ENCODE results near the gene NEURL4.

Gene NEURL4

GRCh38 chr17:7321466-7321865 lies 7.7 kb downstream of the NEURL4 start:
- DNase-seq, result no peak

GRCh38 chr17:7318121-7318860 lies 10.8 kb downstream of the NEURL4 start:
- DNase-seq, result no peak

GRCh38 chr17:7317161-7317803 lies 11.9 kb downstream of the NEURL4 start:
- no peak for DNase-seq

- DNase-seq, result peak in 1 of 2 experiments; percentile 23
These were observed 13.4 kb downstream of the NEURL4 start for GRCh38 chr17:7315570-7316235.

DNA sequence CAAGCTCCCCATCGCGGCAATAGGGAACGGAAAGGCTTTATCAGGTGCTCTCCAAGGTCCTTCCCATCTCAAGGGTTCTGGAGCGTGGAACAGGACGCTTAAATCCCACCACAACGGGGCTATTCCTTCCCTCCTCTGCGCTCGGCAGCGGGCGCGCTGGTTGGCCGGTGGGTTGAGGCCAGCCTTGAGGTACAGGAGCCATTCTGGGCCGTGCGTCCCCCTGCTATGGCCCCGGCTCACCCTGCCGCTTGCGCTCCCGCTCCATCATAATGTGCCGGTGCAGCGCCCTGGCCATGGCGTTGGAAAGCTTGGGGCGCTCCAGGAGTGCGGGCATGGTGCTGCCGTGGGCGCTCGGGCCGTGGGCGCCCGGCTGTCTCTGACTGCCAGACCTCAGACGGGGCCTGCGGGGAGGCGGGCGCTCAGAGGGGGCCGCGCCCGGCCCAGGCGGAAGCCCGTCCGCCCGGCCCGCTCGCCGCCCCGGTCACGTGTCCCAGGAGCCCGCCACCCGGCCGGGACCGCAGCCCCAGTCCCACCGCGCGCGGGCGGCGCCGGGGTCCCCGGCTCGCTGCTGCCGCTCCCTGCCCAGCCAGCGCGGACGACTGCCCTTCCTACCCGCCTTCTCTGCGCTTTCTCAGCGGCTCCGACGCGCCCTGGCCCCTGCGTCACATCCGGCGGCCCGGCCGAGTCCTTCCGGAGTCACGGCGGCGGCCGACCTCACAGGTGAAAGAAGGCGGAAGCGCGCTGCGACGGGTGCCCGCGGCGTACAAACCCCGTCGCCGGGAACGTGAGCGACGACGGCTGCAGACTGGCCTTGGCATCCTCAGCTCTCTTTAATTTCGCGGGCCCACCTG lies 14.2 kb downstream of the NEURL4 start, which contains the start of gene GPS2:
Gene GPS2, minus strand, starts transcription at position 642 of the 851 bp plus-strand sequence. Its CDS starts 308 bp downstream, at position 334.
- peak; percentile 89 to 93 for DNase-seq

GRCh38 chr17:7313890-7314718 lies 15.0 kb downstream of the NEURL4 start:
- no peak for DNase-seq

GRCh38 chr17:7313088-7313889 lies 15.8 kb downstream of the NEURL4 start:
- peak in 1 of 2 experiments; percentile 40 for DNase-seq

DNA sequence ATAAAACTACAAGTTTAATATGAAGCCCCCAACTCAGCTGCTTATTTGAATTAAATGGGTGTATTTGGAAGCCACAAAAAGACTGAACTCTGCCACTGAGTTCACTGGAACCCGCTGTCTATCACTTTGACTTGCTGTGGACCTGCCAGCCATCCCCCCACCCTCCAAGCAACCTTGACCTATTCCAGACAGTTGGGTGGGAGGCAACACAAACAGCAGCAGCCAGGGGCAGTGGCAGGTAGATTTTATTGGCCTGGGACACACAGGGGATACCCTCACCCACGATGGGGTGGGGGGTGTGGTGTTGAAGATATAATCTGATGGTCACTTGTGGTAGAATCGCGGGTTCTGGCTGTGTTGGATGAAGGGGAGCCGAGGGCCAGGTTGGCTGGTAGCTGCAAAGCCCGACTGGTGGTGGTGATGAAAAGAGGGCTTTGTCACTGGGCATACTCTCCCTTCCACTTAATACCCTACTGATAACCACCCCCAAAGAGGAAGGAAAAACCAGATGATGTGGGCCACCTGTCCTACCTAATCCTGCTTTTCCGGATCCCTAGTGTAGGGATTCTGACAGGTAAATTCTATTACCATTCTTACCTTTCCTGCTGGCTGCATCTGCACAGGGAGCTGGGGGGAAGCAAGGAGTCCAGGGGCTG lies 16.6 kb downstream of the NEURL4 start:
- no peak for DNase-seq

GRCh38 chr17:7311110-7311705 lies 17.9 kb downstream of the NEURL4 start:
- DNase-seq, result no peak

GRCh38 chr17:7309628-7310027 lies 19.5 kb downstream of the NEURL4 start:
- no peak for DNase-seq

GRCh38 chr17:7308625-7309433 lies 20.3 kb downstream of the NEURL4 start:
- peak; percentile 53 to 77 for DNase-seq

- peak in 1 of 2 experiments; percentile 41 for DNase-seq
These were observed 21.2 kb downstream of the NEURL4 start for GRCh38 chr17:7307686-7308624.

GRCh38 chr17:7306911-7307685 lies 22.0 kb downstream of the NEURL4 start, which contains the start of gene EIF5A:
TSS of gene EIF5A (plus strand) at chr17:7307628. CDS start at chr17:7309636, 2,008 bp downstream.
- peak; percentile 100 for DNase-seq

- no peak for DNase-seq
These were observed 25.0 kb downstream of the NEURL4 start for GRCh38 chr17:7304179-7304578.

DNA sequence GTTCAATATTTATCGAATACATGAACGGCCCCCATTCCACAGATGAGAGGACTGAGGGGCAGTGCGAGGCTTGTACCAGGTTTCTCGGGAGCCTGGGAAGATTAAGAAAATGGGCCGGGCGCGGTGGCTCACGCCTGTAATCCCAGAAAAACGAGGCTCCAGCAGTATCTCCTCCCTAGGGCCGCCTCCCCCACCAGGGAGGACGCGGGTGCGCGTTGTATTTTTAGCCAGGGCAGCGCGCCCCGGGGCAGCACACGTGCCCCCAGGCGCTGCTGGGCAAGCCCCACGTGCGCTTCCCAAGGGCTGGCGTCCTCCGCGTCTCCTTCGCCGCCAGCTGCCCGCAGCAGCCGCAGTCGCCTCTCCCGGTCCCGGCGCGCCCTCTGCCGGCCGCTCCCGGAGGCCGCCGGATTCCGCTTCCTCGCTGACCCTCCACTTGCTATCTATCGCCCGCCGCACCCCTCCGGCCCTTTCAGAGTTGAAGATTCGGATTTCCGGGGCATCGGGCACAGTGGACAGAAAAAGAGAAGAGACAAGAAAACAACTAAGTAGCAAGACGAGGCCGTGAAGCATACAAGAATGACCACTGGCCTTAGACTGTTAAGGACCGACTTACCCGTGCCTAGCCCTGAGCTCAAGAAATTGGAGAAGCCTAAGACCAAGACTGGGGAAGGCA lies 32.8 kb downstream of the NEURL4 start:
- DNase-seq, result peak; percentile 81 to 92

Data from SHP77 (cell line).